Liver (tissue), 3 donors: ENCODE measurements around the gene ZER1.

ENCODE experiments used
- SP1 ChIP-seq: IDR thresholded peaks from 2 replicates; pipeline ENCODE4 v1.6.1; 2018; ENCODE audit warnings: antibody characterized with exemption, mild to moderate bottlenecking
- TF ChIP-seq, protein P1 (sequence below): fragments of 150-350 bp; IDR thresholded peaks from 2 replicates; pipeline ENCODE4 v1.5.1; 2017; ENCODE audit warnings: improper control_type of control experiment, low read depth, low read length; ENCODE audit not compliant: missing input control
- TF ChIP-seq, protein P2 (sequence below): IDR thresholded peaks from 2 replicates; pipeline ENCODE4 v1.6.1; 2016; ENCODE audit warnings: antibody characterized with exemption, mild to moderate bottlenecking
- donor health status: healthy.
- donor health status: healthy.

DNA sequence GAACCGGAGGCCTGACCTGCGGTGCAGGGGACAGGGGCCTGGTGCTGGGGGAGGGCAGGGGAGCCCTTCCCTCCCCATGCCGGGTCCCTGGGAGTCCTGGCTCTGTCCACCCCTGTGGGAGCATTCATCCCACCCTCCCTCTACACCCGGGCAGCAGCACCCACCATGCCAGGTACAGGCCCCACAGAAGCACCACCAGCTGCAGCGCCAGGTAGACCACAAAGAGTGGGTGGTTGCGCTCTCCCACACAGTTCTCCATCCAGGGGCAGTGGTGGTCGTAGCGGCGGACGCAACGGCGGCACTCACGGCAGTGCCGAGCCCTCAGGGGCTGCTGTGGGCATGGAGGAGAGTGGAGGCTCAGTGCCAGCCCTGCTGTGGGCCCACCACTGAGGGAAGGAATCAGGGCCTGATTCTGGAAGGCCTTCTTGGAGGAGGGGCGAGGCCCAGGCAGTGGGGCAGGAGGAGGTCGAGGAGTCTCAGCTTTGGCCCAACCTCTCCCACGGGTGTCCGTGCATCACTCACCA is 50.2 kb downstream of the ZER1 start:
- TF ChIP-seq SP1: no peak
- TF ChIP-seq, protein P1, sequence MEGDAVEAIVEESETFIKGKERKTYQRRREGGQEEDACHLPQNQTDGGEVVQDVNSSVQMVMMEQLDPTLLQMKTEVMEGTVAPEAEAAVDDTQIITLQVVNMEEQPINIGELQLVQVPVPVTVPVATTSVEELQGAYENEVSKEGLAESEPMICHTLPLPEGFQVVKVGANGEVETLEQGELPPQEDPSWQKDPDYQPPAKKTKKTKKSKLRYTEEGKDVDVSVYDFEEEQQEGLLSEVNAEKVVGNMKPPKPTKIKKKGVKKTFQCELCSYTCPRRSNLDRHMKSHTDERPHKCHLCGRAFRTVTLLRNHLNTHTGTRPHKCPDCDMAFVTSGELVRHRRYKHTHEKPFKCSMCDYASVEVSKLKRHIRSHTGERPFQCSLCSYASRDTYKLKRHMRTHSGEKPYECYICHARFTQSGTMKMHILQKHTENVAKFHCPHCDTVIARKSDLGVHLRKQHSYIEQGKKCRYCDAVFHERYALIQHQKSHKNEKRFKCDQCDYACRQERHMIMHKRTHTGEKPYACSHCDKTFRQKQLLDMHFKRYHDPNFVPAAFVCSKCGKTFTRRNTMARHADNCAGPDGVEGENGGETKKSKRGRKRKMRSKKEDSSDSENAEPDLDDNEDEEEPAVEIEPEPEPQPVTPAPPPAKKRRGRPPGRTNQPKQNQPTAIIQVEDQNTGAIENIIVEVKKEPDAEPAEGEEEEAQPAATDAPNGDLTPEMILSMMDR: no peak
- TF ChIP-seq, protein P2, sequence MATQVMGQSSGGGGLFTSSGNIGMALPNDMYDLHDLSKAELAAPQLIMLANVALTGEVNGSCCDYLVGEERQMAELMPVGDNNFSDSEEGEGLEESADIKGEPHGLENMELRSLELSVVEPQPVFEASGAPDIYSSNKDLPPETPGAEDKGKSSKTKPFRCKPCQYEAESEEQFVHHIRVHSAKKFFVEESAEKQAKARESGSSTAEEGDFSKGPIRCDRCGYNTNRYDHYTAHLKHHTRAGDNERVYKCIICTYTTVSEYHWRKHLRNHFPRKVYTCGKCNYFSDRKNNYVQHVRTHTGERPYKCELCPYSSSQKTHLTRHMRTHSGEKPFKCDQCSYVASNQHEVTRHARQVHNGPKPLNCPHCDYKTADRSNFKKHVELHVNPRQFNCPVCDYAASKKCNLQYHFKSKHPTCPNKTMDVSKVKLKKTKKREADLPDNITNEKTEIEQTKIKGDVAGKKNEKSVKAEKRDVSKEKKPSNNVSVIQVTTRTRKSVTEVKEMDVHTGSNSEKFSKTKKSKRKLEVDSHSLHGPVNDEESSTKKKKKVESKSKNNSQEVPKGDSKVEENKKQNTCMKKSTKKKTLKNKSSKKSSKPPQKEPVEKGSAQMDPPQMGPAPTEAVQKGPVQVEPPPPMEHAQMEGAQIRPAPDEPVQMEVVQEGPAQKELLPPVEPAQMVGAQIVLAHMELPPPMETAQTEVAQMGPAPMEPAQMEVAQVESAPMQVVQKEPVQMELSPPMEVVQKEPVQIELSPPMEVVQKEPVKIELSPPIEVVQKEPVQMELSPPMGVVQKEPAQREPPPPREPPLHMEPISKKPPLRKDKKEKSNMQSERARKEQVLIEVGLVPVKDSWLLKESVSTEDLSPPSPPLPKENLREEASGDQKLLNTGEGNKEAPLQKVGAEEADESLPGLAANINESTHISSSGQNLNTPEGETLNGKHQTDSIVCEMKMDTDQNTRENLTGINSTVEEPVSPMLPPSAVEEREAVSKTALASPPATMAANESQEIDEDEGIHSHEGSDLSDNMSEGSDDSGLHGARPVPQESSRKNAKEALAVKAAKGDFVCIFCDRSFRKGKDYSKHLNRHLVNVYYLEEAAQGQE: no peak
